ENCODE results near the gene KIAA0232. TPM values are rescaled to one million over a fixed set of nuclear protein-coding genes. Genes with fewer than 3 reads are reported as not detected.

Gene KIAA0232
- total and polyA plus RNA-seq, 4 donors: 8.9 to 34.4 (median 18.5) TPM

DNA sequence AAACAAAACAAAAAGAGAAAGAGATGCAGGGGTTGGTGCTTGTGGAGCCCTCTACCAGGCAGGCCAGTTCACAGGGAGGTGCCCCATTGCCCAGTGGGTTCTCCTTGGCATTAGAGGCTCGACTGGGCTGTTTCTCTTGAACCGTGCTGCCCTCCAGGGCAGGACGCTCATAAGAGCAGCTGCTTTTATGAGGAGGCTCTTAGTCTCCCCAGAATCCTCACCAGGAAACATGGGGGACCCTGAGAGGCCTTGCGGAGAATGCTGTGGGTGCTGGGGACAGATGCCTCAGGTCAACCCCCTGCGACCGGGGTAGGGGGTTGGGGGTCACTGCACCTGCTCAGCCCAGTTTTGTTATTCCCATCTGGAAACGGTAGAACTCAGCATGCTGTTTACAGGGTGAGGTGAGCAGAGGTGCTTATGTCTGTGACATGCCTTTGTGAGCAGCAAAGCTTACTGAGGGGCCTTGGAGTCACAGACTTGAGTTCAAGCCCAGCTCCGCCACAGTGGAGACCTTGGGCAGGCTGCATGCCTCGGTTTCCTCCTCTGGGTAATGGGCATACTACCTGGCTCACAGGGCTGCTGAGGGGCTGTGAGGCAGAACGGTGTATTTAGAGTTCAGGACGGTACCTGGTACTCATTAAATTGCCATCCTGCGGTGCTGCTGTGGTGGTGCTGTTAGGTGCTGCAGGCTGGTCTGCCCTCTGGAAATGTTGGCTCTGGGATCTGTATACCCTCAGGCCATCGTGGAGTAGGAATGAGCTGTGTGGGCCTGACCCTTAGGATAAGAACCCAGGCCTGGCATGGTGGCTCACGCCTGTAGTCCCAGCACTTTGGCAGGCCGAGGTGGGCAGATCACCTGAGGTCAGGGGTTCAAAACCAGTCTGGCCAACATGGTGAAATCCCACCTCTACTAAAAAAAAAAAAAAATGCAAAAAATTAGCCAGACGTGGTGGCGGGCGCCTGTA, 132.8 kb downstream of the KIAA0232 start:
- Histone ChIP-seq H3K4me3 (ENCODE audit: low read depth in 1 of 3, low read length in 3 of 3) (no peak overlapping the region), H3K27ac (ENCODE audit: low read depth in 1 of 2, low read length in 2 of 2) (peak overlapping the region in 1 of 2 donors; percentile 91), H3K4me1 (ENCODE audit: control insufficient read depth in 4 of 4, insufficient read depth in 4 of 4, low read length in 3 of 4) (peaks cover 16 to 62% (median 48%) of the 10 kb centered on the region in 4 donors), H3K9me3 (ENCODE audit: control insufficient read depth in 4 of 4, low read length in 3 of 4) (no peaks in the 10 kb centered on the region), H3K9ac (ENCODE audit: low read depth in 1 of 2, low read length in 2 of 2) (no peak overlapping the region), H3K36me3 (ENCODE audit: control insufficient read depth in 4 of 4, insufficient read depth in 3 of 4, low read depth in 1 of 4, low read length in 3 of 4) (no peaks in the 10 kb centered on the region), H3K27me3 (ENCODE audit: control insufficient read depth in 4 of 4, insufficient read depth in 4 of 4, low read length in 3 of 4) (no peaks in the 10 kb centered on the region)
- TF ChIP-seq HNF4G (IDR thresholded peaks at IDR 0.05): no peak
- TF ChIP-seq HNF4A (conservative IDR thresholded peaks at IDR 0.05): no peak
- TF ChIP-seq FOXA1 (IDR thresholded peaks at IDR 0.05): no peak
- no peak for DNase-seq (ENCODE audit: low spot score)
- 93% methylated on average over 18 of the region's 18 CpGs for WGBS

DNA sequence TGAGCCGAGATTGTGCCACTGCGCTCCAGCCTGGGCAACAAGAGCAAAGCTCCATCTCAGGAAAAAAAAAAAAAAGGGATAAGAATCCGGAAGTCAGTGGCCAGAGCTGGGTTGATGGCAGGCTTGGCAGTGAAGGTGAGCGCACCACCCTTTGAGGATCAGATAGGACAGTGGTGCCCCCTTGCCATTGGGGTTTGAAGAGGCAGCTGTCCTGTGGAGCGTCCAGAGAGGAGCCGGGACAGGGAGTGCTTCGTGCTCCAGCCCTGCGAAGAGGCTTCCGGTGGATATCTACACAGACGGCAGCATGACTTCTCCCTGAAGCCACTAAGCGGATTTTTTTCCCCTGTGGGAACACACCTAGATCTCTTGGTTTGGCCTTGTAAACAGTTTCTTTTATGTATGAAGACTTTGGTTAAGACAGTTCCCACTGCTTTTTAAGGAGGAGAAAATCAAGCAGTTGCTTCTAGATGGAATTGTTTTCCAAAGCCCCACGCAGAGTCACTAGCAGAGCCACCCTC, 133.6 kb downstream of the KIAA0232 start:
- no peak for DNase-seq (ENCODE audit: low spot score)
- Histone ChIP-seq H3K4me1 (ENCODE audit: control insufficient read depth in 4 of 4, insufficient read depth in 4 of 4, low read length in 3 of 4) (peaks cover 16 to 57% (median 49%) of the 10 kb centered on the region in 4 donors), H3K9ac (ENCODE audit: low read depth in 1 of 2, low read length in 2 of 2) (no peak overlapping the region), H3K27ac (ENCODE audit: low read depth in 1 of 2, low read length in 2 of 2) (peak overlapping the region in 1 of 2 donors; percentile 91), H3K4me3 (ENCODE audit: low read depth in 1 of 3, low read length in 3 of 3) (no peak overlapping the region), H3K27me3 (ENCODE audit: control insufficient read depth in 4 of 4, insufficient read depth in 4 of 4, low read length in 3 of 4) (no peaks in the 10 kb centered on the region), H3K9me3 (ENCODE audit: control insufficient read depth in 4 of 4, low read length in 3 of 4) (no peaks in the 10 kb centered on the region), H3K36me3 (ENCODE audit: control insufficient read depth in 4 of 4, insufficient read depth in 3 of 4, low read depth in 1 of 4, low read length in 3 of 4) (no peaks in the 10 kb centered on the region)
- TF ChIP-seq, protein P1, sequence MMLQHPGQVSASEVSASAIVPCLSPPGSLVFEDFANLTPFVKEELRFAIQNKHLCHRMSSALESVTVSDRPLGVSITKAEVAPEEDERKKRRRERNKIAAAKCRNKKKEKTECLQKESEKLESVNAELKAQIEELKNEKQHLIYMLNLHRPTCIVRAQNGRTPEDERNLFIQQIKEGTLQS (IDR thresholded peaks at IDR 0.05): no peak
- no peak for TF ChIP-seq FOXA1 (IDR thresholded peaks at IDR 0.05)
- TF ChIP-seq NR2F2 (IDR thresholded peaks at IDR 0.05): no peak
- no peak for TF ChIP-seq GABPA (IDR thresholded peaks at IDR 0.05 in 1 of 2, conservative IDR thresholded peaks at IDR 0.05 in 1 of 2)
- no peak for TF ChIP-seq FOXA2 (IDR thresholded peaks at IDR 0.05)
- no peak for TF ChIP-seq HNF4G (IDR thresholded peaks at IDR 0.05)
- TF ChIP-seq RAD21 (IDR thresholded peaks at IDR 0.05): no peak
- TF ChIP-seq HNF4A (conservative IDR thresholded peaks at IDR 0.05): no peak
- TF ChIP-seq YY1 (IDR thresholded peaks at IDR 0.05): no peak
- TF ChIP-seq RXRA (IDR thresholded peaks at IDR 0.05): no peak
- no peak for TF ChIP-seq EGR1 (IDR thresholded peaks at IDR 0.05; ENCODE audit: low read depth in 2 of 2)
- TF ChIP-seq SP1 (IDR thresholded peaks at IDR 0.05): no peak
- TF ChIP-seq, protein P2, sequence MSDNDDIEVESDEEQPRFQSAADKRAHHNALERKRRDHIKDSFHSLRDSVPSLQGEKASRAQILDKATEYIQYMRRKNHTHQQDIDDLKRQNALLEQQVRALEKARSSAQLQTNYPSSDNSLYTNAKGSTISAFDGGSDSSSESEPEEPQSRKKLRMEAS (IDR thresholded peaks at IDR 0.05): no peak
- TF ChIP-seq TAF1 (conservative IDR thresholded peaks at IDR 0.05): no peak
- no peak for TF ChIP-seq JUND (IDR thresholded peaks at IDR 0.05)
- 87% methylated on average over 12 of the region's 12 CpGs for WGBS

DNA sequence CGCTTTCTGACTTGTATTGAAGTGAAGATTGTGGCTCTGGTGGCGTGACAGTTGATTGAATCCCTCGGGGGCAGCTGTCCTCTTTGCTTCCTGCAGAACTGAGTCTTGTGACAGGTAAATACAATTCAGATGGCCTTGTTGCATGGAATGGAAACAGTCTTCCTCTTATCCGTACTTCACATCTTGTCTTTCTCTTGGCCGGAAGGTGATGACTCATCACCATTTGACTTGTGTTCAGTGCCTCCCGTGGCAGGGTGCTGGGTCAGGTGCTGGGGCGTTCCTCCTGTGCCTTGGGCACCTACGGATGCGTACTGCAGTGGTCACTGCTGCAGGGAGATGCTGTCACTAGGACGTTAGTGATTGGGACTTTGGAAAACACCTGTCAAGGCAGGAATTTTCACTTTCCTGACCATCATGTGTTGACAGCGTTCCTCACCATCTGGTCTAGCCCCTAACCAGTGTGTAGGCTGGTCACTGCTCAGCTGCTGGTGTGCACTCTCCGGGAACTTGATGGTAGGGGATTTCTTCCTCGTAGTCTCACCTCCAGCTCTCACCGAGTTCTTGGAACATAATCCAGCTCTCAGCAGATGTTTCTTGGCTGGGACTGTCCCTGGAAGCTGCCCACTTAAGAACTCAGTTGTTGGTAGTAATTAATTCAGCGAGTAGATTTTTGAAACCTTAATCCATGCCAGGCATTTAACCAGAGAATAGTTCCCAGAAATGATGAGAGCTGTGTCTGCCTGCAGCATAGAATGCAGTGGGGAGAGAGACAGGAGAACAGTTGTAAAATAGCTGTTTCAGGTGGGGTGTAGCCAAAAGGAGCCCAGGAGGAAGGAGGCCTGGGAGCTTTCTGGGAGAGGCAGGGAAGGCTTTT, 134.3 kb downstream of the KIAA0232 start:
- Histone ChIP-seq H3K9me3 (ENCODE audit: control insufficient read depth in 4 of 4, low read length in 3 of 4) (no peaks in the 10 kb centered on the region), H3K4me3 (ENCODE audit: low read depth in 1 of 3, low read length in 3 of 3) (no peak overlapping the region), H3K27me3 (ENCODE audit: control insufficient read depth in 4 of 4, insufficient read depth in 4 of 4, low read length in 3 of 4) (no peaks in the 10 kb centered on the region), H3K9ac (ENCODE audit: low read depth in 1 of 2, low read length in 2 of 2) (peak overlapping the region; percentile 1 to 53), H3K4me1 (ENCODE audit: control insufficient read depth in 4 of 4, insufficient read depth in 4 of 4, low read length in 3 of 4) (peaks cover 20 to 53% (median 44%) of the 10 kb centered on the region in 4 donors), H3K27ac (ENCODE audit: low read depth in 1 of 2, low read length in 2 of 2) (peak overlapping the region; percentile 79 to 91), H3K36me3 (ENCODE audit: control insufficient read depth in 4 of 4, insufficient read depth in 3 of 4, low read depth in 1 of 4, low read length in 3 of 4) (no peaks in the 10 kb centered on the region)
- no peak for DNase-seq (ENCODE audit: low spot score)
- 71% methylated on average over 15 of the region's 15 CpGs for WGBS
- TF ChIP-seq HNF4G (IDR thresholded peaks at IDR 0.05): no peak
- no peak for TF ChIP-seq SP1 (IDR thresholded peaks at IDR 0.05)
- no peak for TF ChIP-seq HNF4A (conservative IDR thresholded peaks at IDR 0.05)
- TF ChIP-seq FOXA1 (IDR thresholded peaks at IDR 0.05): no peak
- no peak for TF ChIP-seq NR2F2 (IDR thresholded peaks at IDR 0.05)
- no peak for TF ChIP-seq YY1 (IDR thresholded peaks at IDR 0.05)
- no peak for TF ChIP-seq GABPA (IDR thresholded peaks at IDR 0.05 in 1 of 2, conservative IDR thresholded peaks at IDR 0.05 in 1 of 2)
- no peak for TF ChIP-seq RAD21 (IDR thresholded peaks at IDR 0.05)
- TF ChIP-seq TAF1 (conservative IDR thresholded peaks at IDR 0.05): no peak
- TF ChIP-seq, protein P3, sequence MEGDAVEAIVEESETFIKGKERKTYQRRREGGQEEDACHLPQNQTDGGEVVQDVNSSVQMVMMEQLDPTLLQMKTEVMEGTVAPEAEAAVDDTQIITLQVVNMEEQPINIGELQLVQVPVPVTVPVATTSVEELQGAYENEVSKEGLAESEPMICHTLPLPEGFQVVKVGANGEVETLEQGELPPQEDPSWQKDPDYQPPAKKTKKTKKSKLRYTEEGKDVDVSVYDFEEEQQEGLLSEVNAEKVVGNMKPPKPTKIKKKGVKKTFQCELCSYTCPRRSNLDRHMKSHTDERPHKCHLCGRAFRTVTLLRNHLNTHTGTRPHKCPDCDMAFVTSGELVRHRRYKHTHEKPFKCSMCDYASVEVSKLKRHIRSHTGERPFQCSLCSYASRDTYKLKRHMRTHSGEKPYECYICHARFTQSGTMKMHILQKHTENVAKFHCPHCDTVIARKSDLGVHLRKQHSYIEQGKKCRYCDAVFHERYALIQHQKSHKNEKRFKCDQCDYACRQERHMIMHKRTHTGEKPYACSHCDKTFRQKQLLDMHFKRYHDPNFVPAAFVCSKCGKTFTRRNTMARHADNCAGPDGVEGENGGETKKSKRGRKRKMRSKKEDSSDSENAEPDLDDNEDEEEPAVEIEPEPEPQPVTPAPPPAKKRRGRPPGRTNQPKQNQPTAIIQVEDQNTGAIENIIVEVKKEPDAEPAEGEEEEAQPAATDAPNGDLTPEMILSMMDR (IDR thresholded peaks at IDR 0.05; ENCODE audit: low read depth, low read length, missing input control): no peak
- TF ChIP-seq, protein P4, sequence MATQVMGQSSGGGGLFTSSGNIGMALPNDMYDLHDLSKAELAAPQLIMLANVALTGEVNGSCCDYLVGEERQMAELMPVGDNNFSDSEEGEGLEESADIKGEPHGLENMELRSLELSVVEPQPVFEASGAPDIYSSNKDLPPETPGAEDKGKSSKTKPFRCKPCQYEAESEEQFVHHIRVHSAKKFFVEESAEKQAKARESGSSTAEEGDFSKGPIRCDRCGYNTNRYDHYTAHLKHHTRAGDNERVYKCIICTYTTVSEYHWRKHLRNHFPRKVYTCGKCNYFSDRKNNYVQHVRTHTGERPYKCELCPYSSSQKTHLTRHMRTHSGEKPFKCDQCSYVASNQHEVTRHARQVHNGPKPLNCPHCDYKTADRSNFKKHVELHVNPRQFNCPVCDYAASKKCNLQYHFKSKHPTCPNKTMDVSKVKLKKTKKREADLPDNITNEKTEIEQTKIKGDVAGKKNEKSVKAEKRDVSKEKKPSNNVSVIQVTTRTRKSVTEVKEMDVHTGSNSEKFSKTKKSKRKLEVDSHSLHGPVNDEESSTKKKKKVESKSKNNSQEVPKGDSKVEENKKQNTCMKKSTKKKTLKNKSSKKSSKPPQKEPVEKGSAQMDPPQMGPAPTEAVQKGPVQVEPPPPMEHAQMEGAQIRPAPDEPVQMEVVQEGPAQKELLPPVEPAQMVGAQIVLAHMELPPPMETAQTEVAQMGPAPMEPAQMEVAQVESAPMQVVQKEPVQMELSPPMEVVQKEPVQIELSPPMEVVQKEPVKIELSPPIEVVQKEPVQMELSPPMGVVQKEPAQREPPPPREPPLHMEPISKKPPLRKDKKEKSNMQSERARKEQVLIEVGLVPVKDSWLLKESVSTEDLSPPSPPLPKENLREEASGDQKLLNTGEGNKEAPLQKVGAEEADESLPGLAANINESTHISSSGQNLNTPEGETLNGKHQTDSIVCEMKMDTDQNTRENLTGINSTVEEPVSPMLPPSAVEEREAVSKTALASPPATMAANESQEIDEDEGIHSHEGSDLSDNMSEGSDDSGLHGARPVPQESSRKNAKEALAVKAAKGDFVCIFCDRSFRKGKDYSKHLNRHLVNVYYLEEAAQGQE (IDR thresholded peaks at IDR 0.05): no peak
